Psoas muscle (tissue), 8 donors: ENCODE measurements around the gene PYGO2. TPM values are rescaled to one million over a fixed set of nuclear protein-coding genes. Genes with fewer than 3 reads are reported as not detected.
A peak's percentile ranks its signal among the peaks of the same experiment; 100 is the strongest.

Experiments
- ATAC-seq, 4 donors: fragments of 200-7000 bp; cut with Tn5 transposase; one replicate each; pipeline ENCODE4 v1.9.1; 2020; ENCODE audit warnings: moderate library complexity in 3 of 4, mild to moderate bottlenecking in 2 of 4
- DNase-seq, 2 donors: peaks; one replicate each; pipeline ENCODE4 v3.0.0-alpha.2; 2020
- H3K27ac ChIP-seq: fragments of 200-600 bp; one replicate; pipeline ENCODE4 v1.8.0; 2022
- H3K27me3 ChIP-seq, 3 donors: fragments of 200-600 bp in 1 of 3; one replicate each; pipeline versions ENCODE4 v1.6.1 to v1.8.0; 2013 to 2022; ENCODE audit warnings: low read length in 2 of 3, mild to moderate bottlenecking in 2 of 3, moderate library complexity in 1 of 3; ENCODE audit not compliant: insufficient read depth in 3 of 3
- H3K36me3 ChIP-seq, 2 donors: fragments of 200-600 bp in 1 of 2; one replicate each; pipeline versions ENCODE4 v1.6.1 to v1.8.0; 2013 to 2022; ENCODE audit warnings: low read depth in 1 of 2, mild to moderate bottlenecking in 1 of 2, moderate library complexity in 1 of 2; ENCODE audit not compliant: insufficient read depth in 1 of 2
- H3K4me1 ChIP-seq: fragments of 200-600 bp; one replicate; pipeline ENCODE4 v1.8.0; 2022
- H3K4me3 ChIP-seq: fragments of 200-600 bp; one replicate; pipeline ENCODE4 v1.8.0; 2022; ENCODE audit warnings: mild to moderate bottlenecking
- H3K9me3 ChIP-seq: fragments of 200-600 bp; one replicate; pipeline ENCODE4 v1.8.0; 2022
- WGBS, 3 donors: extraction: QIAGEN DNeasy Blood & Tissue Kit; methylation state at CpG; one replicate each; pipeline versions ENCODE4 v1.1.6 to v1.1.7; 2013; 5-methylcytosine and 5-hydroxymethylcytosine counted together
- intact Hi-C, 2 donors: fragments of 100-400 bp; cut with DNase I; formaldehyde crosslinking; loops; one replicate each; pipeline versions ENCODE4 v1.11.0 to v1.14.2; 2022
- polyA plus RNA-seq, 3 donors: library from polyadenylated mRNA; stranded (reverse); fragments of 200-250 nt; gene quantifications; one replicate each; pipeline ENCODE4 v1.2.3, GENCODE V29; 2013
- total RNA-seq, 4 donors: library from RNA; stranded (reverse); fragmentation: NEBNext Ultra II Directional in 2 of 4; extraction: Animal tissue kit (Norgen Biotek cat#: 25700) in 2 of 4; gene quantifications; one replicate each; pipeline versions ENCODE4 v1.2.1 to v1.2.4, GENCODE V29; 2021 to 2023
- TF ChIP-seq, protein P1 (sequence below): fragments of 200-600 bp; IDR thresholded peaks from one replicate; pipeline ENCODE4 v1.8.0; 2022; ENCODE audit warnings: antibody characterized with exemption
- donor health status: healthy with polysubstance abuse.
- donor health status: DM: no; HTN: no; CAD: no; lungs with moderate emphysema.
- donor health status: Bipolar disorder and iron deficiency.
- donor health status: healthy.
- donor health status: DM: yes; HTN: yes; CAD: no.
- donor health status: DM: no; HTN: no; CAD: no.
- donor health status: DM: no; HTN: no; CAD: no.
- donor health status: DM: yes; HTN: yes; CAD: no.

Gene PYGO2
- total and polyA plus RNA-seq, 7 donors = 13.1 to 24.0 (median 16.9) TPM

DNA sequence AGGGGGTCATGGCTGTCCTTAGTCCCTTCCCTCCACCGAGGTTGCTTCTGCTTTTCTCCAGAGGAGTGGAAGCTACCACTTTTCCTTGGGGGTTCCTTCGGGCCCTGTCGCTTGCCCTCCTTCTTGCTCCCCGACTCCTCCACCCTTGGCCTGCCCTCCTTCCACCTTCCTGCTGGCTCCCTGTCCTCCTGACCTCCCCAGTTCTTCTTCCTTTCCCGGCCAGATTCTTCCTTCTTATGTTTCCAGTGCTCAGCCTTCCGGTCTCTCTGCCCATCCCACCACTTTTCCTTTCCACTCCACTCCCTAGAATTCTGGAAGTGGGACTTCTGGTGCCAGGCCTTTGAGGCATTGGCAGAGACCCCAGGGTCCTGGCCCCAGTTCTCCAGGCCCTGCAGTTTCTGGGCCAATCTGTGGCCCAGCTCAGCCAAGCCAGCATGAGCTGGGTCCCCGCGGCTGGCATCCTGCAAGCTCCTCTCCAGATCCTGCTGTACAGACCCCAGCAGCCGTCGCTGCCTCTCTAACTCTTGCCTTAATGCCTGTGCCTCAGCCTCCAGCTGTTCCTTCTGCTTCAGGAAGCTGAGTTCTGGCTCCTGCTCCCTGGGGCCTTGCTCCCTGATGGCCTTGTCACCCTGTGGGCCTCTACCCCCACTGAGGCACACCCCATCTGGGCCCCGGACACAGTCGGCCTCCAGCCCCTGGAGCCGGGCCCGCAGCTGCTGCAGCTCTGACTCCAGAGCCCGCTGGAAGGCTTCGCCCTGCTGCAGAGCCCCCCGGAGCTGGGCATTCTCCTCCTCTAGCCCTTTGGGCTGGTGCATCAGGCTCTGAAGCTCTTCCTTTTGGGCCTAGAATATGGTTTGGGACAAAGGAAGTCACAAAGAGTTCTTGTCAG is 15.4 kb downstream of the PYGO2 start:
- 59 to 71% (median 66%) methylated on average over 17 of the region's 17 CpGs for WGBS, 3 donors
- H3K27ac ChIP-seq = peak overlapping the region; percentile 27
- no peak for ATAC-seq
- intact Hi-C loops = no loop called here
- H3K36me3 ChIP-seq = peaks cover 3 to 73% of the 10 kb centered on the region in 2 donors
- TF ChIP-seq, protein P1, sequence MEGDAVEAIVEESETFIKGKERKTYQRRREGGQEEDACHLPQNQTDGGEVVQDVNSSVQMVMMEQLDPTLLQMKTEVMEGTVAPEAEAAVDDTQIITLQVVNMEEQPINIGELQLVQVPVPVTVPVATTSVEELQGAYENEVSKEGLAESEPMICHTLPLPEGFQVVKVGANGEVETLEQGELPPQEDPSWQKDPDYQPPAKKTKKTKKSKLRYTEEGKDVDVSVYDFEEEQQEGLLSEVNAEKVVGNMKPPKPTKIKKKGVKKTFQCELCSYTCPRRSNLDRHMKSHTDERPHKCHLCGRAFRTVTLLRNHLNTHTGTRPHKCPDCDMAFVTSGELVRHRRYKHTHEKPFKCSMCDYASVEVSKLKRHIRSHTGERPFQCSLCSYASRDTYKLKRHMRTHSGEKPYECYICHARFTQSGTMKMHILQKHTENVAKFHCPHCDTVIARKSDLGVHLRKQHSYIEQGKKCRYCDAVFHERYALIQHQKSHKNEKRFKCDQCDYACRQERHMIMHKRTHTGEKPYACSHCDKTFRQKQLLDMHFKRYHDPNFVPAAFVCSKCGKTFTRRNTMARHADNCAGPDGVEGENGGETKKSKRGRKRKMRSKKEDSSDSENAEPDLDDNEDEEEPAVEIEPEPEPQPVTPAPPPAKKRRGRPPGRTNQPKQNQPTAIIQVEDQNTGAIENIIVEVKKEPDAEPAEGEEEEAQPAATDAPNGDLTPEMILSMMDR = no peak
- H3K9me3 ChIP-seq = no peaks in the 10 kb centered on the region
- H3K4me3 ChIP-seq = no peak overlapping the region
- DNase-seq = peak in 1 of 2 donors; percentile 46
- no peaks in the 10 kb centered on the region for H3K27me3 ChIP-seq
- H3K4me1 ChIP-seq = peaks cover 7% of the 10 kb centered on the region

DNA sequence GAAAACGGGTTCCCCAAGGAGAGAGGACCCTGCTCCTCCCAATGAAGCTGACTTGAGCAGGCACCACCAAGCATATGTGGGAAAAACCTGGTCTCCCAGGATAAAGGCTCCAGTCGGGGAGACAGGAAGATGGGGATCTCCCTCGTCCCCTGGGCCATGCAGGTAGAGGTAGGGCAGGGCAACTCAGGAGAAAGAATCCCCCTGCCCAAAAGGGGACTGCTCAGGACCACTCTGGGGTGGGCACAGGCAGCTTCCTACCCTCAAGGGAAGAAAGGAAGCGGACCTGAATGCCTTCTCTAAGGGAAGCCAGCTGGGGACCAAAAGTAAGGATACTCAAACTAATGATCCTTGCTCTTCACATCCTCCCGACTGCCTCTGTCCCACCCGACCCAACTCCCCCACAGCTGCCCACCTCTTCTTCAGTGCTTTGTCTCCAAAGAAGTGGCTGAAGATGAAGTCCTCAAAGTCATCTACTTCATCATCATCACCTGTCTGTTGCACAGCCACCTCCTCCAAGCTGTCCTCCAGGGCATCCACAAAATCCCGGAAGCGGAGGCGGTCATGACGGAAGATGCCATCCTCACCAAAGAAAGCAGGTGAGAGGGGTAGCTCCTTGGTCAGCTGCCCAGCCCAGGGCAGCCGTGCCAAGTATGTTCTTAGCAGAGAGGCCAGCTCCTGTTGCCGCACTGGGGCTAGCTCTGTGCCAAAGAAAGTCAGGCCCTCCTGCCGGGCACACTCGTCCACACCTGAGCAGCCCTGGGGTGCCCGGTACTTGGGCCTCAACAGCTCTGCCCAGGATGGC is 16.2 kb downstream of the PYGO2 start:
- 66 to 77% (median 71%) methylated on average over 15 of the region's 15 CpGs for WGBS, 3 donors
- TF ChIP-seq, protein P1 = no peak
- intact Hi-C loops = no loop called here
- peak in 1 of 2 donors; percentile 43 for DNase-seq
- H3K4me1 ChIP-seq = peaks cover 7% of the 10 kb centered on the region
- H3K27me3 ChIP-seq = no peaks in the 10 kb centered on the region
- H3K9me3 ChIP-seq = no peaks in the 10 kb centered on the region
- ATAC-seq = no peak
- no peak overlapping the region for H3K4me3 ChIP-seq
- peak overlapping the region; percentile 4 for H3K27ac ChIP-seq
- H3K36me3 ChIP-seq = peaks cover 3 to 65% of the 10 kb centered on the region in 2 donors

DNA sequence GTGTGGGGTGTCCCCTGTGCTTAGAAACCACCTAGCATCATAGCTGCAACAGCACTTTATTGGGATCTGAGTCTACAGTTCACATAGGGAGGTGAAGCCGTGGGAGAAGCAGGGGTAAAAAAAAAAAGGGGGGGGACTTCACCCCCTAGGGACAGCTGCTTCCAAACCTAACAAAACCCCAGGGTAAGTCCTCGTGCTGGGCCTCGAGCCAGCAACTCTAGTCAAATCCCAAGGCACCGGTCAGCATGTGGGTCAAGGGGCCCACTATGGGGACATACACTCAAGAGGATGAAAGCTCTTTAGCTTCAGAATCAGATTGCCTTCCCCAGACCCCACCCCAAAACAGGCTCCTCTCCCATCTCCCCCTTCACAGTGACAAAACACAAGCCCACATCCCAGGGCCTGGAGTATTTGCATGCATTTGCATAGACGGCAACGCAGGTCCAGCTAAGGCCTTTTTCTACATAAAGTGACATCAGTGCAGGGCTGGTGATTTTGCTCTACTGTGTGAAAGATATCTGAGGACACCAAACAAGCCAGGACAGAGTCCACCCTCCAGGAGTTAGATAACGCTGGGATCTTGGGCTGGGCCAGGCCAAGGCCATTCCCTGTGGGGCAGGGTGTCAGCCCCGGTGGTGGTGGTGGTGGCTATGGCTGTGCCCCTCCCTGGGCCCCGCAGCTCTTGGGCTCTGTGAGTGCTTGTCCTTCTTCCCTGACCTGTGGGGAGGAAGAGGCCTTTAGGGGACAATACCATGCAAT is 17.0 kb downstream of the PYGO2 start:
- H3K36me3 ChIP-seq = peaks cover 3 to 57% of the 10 kb centered on the region in 2 donors
- no peak overlapping the region for H3K4me3 ChIP-seq
- no peaks in the 10 kb centered on the region for H3K27me3 ChIP-seq
- H3K9me3 ChIP-seq = no peaks in the 10 kb centered on the region
- peak overlapping the region; percentile 4 for H3K27ac ChIP-seq
- intact Hi-C loops = no loop called here
- TF ChIP-seq, protein P1 = no peak
- DNase-seq (peak in 1 of 2 donors; percentile 43), ATAC-seq (no peak)
- WGBS, 3 donors = 32 to 52% (median 36%) methylated on average over 9 of the region's 9 CpGs
- H3K4me1 ChIP-seq = peaks cover 7% of the 10 kb centered on the region

DNA sequence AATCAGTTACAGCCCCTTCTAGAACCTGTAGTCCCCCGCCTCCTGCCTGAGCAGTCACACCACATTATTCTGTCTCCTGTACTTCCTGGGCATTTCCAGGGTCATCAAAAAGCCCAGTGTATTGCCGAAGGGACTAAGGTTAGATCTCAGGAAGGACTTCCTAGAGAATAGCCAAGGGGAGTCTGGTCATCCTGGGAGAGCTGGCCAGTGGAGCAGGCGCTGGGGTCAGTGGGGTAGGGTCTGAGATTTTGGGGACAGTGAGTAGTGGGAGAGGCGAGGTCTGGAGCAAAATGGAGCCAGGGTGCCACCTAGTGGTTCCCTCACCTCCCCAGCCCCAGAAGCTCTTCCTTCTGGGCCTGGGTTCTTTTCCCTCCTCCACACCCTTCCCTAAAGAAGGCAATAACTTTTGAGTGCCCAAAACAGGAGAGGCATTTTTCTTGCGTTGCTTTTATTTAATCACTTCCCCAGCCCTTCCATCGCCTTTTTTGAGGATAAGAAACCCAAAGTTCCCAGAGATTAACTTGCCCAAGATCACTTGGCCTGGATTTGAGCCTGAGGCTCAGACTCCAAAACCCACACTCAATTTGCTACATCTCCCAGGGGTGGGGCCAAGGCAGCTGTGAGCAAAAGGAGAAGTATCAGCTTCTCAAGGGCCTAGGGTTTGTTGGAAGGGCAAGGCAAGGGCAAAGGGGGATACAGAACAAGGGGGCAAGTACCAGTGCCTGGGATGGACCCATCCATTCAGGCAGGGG is 17.8 kb downstream of the PYGO2 start:
- Histone ChIP-seq H3K9me3 (no peaks in the 10 kb centered on the region), H3K4me3 (no peak overlapping the region), H3K36me3 (peaks cover 3 to 52% of the 10 kb centered on the region in 2 donors), H3K4me1 (peaks cover 7% of the 10 kb centered on the region), H3K27me3 (no peaks in the 10 kb centered on the region), H3K27ac (peak overlapping the region; percentile 4)
- TF ChIP-seq, protein P1 = peak; percentile 53
- DNase-seq (peak in 1 of 2 donors; percentile 61), ATAC-seq (peak in 2 of 4 donors; percentile 54 to 73)
- intact Hi-C loops = no loop called here
- 52 to 66% (median 54%) methylated on average over 6 of the region's 6 CpGs for WGBS, 3 donors
